HS-5 (cell line): ENCODE data around the gene DHX58.

Experiments
- DNase-seq: peaks from one replicate; pipeline ENCODE4 v3.0.0-alpha.2; 2012; ENCODE audit warnings: low read depth

The DHX58 gene

GRCh38 chr17:42087042-42087701 lies 25.3 kb downstream of the DHX58 start:
- no peak for DNase-seq

- DNase-seq, result no peak
These were observed 30.9 kb downstream of the DHX58 start for GRCh38 chr17:42081516-42082129.

GRCh38 chr17:42079541-42079940 lies 33.0 kb downstream of the DHX58 start:
- no peak for DNase-seq

- DNase-seq, result no peak
These were observed 34.0 kb downstream of the DHX58 start for GRCh38 chr17:42078396-42079043.

GRCh38 chr17:42077755-42078154 lies 34.8 kb downstream of the DHX58 start:
- DNase-seq, result no peak

GRCh38 chr17:42076797-42077559 lies 35.5 kb downstream of the DHX58 start:
- no peak for DNase-seq

GRCh38 chr17:42075789-42076188 lies 36.7 kb downstream of the DHX58 start:
- no peak for DNase-seq

GRCh38 chr17:42072323-42073187 lies 40.0 kb downstream of the DHX58 start:
- no peak for DNase-seq

GRCh38 chr17:42071810-42072209 lies 40.7 kb downstream of the DHX58 start:
- no peak for DNase-seq

- no peak for DNase-seq
These were observed 43.5 kb downstream of the DHX58 start for GRCh38 chr17:42068979-42069378.

- no peak for DNase-seq
These were observed 45.0 kb downstream of the DHX58 start for GRCh38 chr17:42067371-42068091.

GRCh38 chr17:42065201-42065600 lies 47.3 kb downstream of the DHX58 start:
- no peak for DNase-seq

GRCh38 chr17:42062681-42063080 lies 49.8 kb downstream of the DHX58 start:
- DNase-seq, result no peak

- DNase-seq, result no peak
These were observed 50.6 kb downstream of the DHX58 start for GRCh38 chr17:42061646-42062487.

GRCh38 chr17:42060231-42060630 lies 52.3 kb downstream of the DHX58 start:
- DNase-seq, result no peak

- no peak for DNase-seq
These were observed 52.7 kb downstream of the DHX58 start for GRCh38 chr17:42059815-42060214.

- DNase-seq, result no peak
These were observed 54.5 kb downstream of the DHX58 start for GRCh38 chr17:42058063-42058462.

GRCh38 chr17:42056635-42057034 lies 55.9 kb downstream of the DHX58 start:
- no peak for DNase-seq

- no peak for DNase-seq
These were observed 57.0 kb downstream of the DHX58 start for GRCh38 chr17:42055496-42055895.

- DNase-seq, result no peak
These were observed 57.5 kb downstream of the DHX58 start for GRCh38 chr17:42055027-42055426.
